Stimulated activated CD4-positive, alpha-beta T cell treated with anti-CD3 and anti-CD28 coated beads, Interleukin-4, amount 100 ng/mL, for 48 hours (primary cell): Measurements from ENCODE around the gene IL1RAPL1.
"Not testable (repeated sequence)": the region's sequence is repeated elsewhere in the genome, so short reads cannot be mapped to it uniquely, and the experiment has no call there.

ENCODE experiments used
- DNase-seq, 2 donors: peaks; one replicate each; pipeline ENCODE4 v3.0.0-alpha.2; 2020; ENCODE audit warnings: low read depth in 2 of 2

IL1RAPL1 gene

DNA sequence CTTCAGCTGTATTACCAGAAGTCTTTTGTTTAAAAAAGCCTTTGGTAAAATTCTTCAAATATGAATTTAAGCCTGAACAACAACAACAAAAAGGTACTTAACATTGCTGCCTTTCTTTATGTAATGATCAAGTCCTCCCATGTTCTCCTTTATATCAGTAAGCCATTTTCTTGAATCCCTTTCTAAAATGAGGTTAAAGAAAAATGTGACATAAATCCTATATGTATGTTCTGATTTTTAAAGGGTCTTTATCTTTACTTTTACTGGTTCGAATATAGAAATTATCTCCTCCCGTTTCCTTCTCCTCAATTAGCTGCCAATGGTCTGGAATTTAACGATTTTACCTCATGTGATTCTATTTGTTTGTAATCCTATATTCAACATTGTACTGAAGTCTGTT lies 522.8 kb downstream of the IL1RAPL1 start:
- DNase-seq: no peak

DNA sequence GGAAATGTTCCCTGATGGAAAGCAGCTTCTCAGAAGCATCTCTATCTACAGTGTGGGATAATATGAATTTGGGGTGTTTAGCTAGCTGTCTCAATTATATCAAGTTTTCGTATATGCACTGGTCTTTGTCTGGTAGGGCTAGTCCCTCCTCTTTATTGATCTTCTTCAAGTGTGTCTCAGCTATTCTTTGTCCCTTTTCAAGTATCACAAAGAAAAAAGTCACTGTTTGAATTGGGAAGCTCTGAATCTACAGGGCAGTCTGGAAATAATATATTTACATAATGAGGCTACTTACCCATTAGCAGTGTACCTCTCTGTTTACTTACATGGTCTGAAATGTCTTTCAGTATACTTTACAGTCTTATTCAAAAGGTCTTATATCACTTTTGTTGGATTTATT lies 526.0 kb downstream of the IL1RAPL1 start:
- DNase-seq: no peak

DNA sequence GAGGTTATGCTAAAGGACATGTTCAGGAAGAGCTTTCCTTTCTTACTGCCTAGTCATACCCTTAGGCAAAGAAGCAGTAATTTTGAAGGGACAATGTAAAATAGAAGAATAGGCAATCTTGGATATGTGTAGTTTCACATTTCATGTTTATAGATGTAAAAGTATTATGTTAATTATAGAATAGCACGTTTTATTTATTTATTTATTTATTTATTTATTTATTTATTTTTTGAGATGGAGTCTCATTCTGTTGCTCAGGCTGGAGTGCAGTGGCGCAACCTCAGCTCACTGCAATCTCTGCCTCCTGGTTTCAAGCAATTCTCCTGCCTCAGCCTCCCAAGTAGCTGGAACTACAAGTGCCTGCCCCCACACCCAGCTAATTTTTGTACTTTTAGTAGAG lies 535.6 kb downstream of the IL1RAPL1 start:
- DNase-seq: not testable (repeated sequence)

DNA sequence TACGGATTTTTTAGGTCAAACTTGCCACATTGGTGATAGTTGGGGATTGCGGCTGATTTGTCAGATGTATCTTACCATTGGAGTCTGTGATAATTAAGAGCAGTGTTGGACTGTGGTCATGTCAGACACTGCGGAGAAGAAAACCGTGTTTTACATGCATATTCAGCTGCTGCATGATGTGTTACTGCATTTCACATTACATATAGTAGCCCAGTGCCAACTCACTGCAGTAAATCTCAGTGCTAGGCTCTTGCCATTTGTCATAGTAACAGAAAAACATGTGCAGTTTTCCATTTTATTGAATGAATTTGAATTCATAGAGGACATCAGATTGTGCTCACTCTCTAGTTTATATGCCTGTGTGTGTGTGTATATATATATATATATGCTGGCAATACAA lies 543.7 kb downstream of the IL1RAPL1 start:
- DNase-seq: no peak

DNA sequence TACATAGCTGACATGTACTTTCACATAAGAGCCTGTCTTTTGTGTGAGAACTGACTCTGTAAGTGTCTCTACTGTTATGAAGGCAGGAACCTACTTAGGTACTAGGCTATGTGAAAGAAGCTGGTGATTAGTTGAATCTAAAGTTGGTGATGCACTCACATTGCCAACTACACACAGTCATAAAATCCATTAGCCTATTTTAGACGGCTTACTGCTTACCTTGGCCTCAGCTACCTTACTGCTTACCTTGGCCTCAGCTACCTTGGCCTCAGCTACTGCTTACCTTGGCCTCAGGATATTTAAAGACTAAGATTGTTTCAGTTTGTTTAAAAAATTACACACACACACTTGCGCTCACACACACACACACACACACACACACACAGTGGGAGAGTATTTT lies 549.7 kb downstream of the IL1RAPL1 start:
- DNase-seq: no peak

DNA sequence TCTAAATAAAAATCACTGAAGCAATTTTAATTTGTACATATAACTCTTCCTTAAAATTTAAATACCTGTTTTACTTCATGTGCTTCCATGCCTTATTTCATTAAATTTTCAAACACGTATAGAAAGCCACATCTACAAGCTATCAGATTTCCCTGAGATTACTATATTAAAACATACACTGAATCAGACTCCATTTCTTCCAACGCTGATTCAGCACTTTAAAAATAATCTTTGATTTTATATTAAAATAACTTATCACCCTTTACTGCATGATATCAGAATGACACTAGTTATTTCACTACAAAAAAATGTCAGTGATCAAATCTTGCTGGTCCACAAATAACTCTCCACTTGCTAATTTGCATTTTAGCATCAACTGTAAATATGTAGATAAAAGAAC lies 550.8 kb downstream of the IL1RAPL1 start:
- DNase-seq: no peak

DNA sequence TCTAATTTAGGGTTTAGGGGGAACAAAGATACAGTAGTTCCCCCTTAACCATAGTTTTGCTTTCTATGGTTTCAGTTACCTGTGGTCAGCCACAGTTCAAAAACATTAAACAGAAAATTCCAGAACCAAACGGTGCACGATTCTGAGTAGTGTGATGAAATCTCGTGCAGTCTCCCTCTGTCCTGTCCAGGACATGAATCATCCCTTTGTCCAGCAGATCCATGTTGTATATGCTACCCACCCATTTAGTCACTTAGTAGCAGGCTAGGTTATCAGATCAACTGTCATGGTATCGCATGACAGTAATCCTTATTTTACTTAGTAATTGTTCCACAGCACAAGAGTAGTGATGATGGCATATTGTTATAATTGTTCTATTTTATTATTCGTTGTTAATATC lies 556.1 kb downstream of the IL1RAPL1 start:
- DNase-seq: no peak

DNA sequence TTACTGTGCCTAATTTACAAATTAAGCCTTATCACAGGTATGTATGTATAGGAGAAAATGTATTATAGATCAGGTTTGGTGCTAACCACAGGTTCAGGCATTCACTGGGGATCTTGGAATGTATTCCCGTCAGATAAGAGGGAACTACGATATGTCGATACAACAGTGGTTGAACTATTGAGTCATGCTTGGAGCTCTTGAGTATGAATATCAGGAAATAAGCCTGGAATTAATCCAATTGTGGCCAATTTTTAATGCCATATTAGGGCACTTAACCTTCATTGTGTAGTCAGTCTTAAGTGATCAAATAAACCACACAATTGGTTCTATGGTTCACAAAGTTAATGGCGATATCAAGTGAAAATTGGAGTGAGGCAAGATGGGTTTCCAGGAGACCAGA lies 556.5 kb downstream of the IL1RAPL1 start:
- no peak for DNase-seq

DNA sequence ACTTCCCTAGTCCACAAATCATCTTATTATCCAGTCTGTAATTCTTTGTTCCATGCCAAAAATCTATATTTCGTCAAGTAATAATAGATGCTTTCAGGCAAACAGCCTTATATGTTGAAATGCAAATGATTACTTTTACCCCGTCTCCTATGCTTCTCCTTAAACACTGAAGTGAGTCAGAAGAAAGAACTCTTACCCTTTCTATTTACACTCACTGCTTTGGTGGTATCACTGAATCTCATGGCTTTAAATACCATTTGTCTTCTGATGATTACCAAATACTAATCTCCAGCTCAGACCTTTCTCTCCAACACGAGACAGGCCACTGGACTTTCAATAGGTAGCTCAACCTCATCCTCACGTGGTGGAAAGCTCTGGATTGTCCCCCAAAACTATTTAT lies 558.1 kb downstream of the IL1RAPL1 start:
- DNase-seq: no peak

DNA sequence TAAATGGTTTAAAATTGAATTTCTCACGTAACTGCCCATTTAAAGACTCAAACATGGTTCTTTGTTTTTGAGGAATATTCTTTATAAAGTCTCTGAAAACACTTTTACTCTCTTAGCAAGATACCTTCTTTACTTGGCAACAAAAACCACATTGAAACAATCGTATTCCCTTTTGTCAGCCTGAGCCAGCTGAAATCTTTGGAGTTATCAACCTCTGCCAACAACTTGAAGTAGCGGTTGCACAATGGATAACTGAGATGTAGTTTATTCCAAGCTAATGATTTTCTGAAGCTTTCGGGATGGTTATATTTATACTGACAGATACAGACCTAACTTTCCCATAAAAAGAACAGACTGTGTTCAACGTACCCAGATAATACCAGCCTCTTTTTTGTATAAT lies 561.3 kb downstream of the IL1RAPL1 start:
- DNase-seq: no peak

DNA sequence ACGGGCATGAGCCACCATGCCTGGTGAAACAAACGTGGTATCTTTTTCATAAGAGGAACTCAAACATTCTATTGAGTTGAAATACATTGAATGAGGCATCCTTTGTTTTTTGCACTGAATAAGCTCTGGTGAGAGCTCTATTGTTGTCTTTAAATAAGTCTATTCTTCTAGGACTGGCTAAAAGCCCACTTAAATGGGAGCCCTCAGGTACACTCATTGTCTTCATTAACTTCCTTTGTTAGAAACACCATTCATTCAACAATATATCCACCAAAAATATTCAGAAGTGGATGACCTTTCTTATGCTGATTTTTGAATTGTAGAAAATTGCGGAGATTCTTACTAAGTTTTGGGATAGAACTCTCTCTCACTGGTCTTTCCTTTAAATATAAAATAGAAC lies 568.0 kb downstream of the IL1RAPL1 start:
- DNase-seq: no peak

DNA sequence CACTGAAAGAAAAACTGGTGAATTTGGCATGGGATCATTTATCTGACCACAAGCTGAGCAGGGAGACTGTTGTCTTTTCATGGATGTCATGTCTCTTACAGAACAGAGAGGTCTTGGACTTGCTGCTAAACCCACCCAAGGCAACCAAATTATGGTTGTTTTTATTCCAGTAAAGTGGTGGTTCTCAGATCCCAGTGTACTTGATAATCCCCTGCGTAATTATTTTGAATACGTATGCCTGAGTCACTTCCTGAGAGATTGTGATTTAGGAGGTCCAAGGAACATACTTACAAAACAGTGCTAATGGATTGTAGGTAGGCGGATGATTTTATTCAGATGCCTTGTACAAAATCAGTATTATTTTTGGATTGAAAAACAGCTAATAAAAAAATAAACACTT lies 585.6 kb downstream of the IL1RAPL1 start:
- DNase-seq: no peak

DNA sequence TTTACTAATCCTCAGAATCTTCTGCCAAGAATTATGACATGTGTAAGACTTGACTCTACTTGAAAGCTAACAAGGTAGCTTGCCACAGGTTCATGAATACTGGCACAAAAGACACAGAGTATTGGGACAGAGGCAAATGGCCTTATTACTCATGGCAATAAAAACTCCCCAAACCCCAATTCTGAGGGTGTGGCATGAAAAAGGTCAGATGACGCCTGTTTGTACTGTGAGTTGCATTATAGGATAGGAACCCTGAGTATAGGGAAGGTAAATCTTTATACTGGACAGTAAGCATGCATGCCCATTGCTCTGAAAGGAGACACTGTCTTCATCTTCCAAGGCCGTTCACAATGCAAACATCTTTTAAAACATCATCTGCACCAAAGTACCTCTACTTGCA lies 600.0 kb downstream of the IL1RAPL1 start:
- DNase-seq: no peak

DNA sequence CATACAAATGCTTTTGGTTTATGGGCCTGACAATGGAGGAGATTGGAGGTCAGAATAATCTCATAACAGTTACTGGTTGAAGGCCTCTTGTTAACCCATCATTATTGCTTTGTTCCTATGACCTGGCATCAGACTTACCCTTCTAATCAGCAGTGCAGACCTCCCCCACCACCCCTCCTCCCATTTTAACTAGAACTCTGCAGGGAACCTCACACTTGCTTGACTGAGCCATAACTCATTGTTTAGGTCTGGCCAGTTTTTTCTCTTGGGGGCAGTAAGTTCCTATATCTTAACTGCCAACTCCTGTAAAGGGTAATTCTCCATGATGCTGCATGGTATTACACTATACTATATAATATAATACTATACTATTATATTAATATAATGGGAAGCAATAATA lies 609.3 kb downstream of the IL1RAPL1 start:
- DNase-seq: no peak

DNA sequence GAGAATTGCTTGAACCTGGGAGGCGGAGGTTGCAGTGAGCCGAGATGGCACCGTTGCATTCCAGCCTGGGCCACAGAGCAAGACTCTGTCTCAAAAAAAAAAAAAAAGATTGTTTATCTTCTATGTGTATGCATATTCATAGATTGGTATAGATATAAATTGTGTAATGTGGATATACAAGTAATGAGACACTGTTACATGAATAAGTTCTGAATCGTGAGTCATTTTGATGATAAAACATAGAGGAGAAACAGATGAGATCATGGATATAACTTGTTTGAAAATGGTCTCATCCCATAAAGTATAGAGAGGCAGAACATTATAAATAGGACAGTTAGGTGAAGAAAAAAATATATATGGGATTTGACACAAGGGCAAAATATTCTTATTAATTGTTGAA lies 628.0 kb downstream of the IL1RAPL1 start:
- no peak for DNase-seq

DNA sequence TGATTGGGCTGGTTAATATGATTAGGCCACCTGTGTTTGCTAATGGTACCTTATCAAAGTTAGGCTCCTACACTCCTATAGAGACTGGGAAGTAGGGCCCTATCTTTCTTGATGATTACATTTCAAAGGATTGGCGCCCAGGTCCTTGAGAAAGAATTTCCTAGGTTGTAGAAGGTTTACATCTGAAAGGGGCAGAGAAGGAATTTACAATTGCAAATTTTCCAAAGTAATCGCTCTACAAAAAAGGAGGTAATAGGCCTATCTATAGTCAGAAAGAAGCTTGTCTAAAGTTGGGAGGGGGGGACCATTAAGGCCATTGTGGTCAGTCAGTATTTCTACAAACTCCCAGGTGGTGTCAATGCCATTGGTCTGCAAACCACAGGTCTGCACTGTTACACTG lies 638.4 kb downstream of the IL1RAPL1 start:
- no peak for DNase-seq

DNA sequence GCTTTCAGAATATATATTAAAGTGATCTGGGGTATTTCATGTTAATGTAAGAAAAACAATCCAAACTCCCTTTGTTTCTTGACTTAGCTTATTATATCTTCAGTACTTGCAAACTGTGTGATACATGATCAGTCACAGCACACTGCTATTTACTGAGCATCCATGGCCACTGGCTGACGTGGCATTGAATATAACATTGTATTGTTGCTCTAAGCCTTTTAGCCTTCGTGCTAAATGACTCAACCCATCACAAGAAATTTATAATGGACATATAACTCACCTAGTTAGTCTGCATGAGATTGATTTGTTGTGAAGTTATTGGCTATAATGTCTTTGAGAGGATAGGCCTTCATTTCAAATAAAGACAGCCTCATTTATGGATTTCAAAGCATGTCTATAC lies 642.6 kb downstream of the IL1RAPL1 start:
- no peak for DNase-seq

DNA sequence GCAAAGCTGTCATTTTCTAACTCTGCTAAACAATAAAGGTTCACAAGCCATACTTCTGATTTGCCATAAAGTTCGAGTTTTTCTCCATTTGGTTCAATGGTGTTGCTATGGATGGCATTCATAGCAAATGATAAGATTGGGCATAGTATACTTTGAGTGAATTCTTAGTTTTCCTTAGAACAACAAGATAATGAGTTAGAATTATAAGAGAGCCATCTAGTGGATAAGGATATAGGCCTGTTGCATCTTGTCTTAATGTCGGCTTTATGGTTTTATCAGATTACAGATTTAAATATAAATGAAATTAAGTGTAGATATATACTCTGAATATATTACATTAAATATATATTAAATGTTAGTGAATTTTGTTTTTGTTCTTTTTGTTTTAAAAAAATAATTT lies 644.6 kb downstream of the IL1RAPL1 start:
- DNase-seq: no peak

DNA sequence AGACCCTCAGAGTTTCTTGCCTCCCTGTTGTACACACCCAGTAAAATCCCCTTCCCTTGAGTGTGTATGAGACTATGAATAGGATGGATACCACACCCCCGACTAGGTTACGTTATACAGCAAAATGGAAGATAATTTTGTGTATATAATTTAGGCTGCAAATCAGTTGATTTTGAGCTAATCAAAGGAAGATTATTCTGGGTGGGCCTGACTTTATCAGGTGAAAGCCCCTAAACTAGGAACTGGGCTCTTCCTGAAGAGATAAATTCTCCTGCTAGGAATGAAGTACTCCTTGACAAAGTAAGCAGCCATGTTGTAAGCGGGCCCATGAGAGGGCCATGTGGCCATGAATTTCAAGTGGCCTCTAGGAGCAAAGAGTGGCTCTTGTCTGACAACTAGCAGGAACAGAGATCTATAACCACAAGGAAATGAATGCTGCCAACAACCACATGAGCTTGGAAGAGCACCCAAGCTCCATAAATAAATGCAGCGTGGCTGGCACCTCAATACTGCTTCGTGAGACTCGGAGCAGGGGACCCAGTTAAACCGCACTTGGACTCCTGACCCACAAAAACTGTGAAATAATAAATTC lies 646.4 kb downstream of the IL1RAPL1 start:
- DNase-seq: no peak

DNA sequence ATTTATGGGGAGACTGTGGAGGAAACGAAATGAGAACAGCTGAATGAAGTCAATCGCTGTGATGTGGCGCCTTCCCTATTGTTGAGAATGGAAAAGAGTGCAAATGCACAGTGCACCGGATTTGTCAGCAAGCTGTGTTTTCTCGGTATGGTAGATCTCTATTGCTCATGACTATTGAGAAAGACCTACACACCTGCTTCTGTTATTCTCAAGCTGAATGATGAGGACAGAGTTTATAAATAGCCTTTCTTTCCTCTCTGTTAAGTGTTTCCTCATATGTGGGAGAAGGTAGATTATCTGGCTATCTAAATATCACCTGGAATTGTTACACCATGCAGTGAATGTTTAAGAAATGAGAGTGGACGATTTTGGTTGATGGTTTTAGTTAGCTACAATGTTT lies 650.7 kb downstream of the IL1RAPL1 start:
- no peak for DNase-seq

DNA sequence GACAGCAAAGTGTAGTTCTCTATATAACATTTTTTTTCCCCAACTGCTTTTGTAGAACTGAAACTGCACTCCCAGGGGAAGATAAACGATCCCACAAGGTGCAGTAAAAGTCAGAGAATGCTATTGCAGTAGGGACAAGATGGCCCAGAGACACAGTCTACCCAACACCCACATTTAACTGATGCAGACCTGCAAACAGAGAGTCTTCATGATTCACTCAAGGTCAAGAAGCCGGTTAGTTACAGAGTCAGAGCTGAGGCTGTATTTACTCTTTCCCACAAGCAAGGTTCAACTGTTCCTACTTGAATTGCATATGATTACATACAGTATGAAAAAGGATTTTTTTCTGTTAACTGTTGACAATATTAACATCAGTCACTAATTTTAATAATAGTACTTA lies 654.6 kb downstream of the IL1RAPL1 start:
- no peak for DNase-seq

DNA sequence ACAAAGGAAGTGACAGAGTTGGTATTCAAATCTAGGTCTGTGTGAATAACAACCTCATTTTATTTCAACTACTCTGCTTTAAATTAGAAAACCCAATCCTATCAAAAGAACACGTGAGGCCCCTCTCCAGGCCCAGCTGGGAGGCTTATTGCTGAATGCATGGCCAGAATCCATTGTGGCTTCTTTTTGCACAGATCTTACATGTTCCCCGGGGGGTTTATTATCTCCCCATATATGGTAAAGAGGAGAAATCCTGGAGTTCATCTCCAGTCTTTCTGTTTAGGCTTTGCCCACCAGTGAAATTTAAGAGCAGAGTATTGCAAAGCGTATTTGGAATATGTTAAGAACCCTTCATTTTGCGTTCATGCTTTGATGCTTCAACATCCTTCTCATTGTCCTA lies 655.6 kb downstream of the IL1RAPL1 start:
- no peak for DNase-seq

DNA sequence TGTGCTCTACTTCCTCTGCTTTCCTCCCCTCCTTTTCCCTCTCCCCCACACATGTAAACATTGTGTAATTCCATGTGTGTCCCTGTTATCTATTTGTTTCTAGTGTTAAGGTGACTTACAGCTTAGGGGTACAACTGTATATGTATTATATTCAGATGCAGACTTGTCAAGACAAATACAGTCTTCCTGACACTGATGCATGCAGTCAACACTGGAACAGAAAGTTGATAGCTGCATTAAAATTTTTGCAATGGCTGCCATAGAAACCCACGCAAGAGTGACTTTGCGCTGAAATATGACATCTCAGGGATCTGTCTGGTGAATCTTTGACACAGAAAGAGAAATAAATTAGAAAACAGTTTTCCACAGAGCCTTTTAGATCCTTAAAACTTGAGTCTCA lies 656.7 kb downstream of the IL1RAPL1 start:
- no peak for DNase-seq

DNA sequence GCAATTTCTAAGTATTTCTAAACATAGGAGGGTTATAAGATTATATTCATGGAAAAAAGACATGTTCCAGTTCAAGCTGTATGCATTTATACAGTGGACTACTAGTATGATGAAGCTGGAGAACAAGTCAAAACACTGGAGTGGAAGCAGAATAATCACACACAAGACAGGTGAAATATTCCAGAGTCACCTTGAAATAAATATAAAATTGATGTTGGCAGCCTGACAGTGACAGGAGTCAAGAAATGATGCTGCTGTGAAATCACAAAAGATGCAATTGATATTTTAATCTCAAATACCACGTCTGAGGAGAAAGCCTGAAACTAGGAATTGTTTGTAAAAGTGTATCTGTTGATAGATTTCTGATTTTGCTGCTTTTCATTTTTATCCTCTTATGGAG lies 667.3 kb downstream of the IL1RAPL1 start:
- no peak for DNase-seq

DNA sequence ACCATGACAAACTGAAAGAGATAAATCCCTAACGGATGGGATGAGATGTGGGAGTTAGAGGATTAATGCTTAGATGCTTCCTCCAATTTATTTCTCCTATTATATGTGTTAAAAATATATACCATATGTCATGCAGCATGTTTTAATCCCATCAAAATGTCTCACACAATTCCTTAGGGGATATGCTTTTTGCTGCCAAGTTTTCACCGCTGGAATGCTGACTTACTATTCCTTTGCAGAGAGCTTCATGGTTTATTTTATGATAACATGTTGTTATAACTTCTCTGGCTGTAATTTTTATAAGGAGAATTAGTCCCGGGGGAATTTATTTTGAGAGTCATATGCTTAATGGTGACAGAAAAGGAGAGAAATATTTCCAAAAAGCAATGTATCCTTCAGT lies 670.3 kb downstream of the IL1RAPL1 start:
- DNase-seq: no peak
